ENCODE data around the gene OR51B2. TPM values are rescaled to one million over a fixed set of nuclear protein-coding genes. Genes with fewer than 3 reads are reported as not detected.

The OR51B2 gene
- total RNA-seq, 1 experiment from 2014 or later: not detected

DNA sequence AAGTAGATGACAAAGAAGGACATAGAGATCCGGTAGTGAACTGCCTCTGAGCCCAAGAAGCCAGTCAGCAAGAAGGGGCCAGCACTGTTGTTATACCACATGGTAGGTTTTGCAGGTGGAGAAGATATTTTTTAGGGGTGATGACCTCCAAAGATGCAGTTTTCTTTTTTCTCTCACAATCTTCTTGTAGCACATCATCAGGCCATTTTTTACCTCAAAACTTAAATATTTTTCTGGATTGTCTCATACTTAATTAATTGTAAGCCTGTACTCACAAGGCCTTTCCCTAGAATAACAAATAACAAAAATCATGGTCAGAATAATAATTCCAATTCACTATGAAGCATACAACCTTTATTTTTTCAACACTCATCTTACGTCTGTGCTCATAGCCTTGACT lies 22.3 kb downstream of the OR51B2 start, which contains the start of gene OR51B4:
Gene OR51B4, minus strand, starts transcription at position 101 of the 400 bp plus-strand sequence. Its CDS starts 0 bp downstream, at position 101.
- ChIA-PET CTCF (no interaction called here), POLR2A (no interaction called here)
- Histone ChIP-seq H3K27me3 (ENCODE audit: control insufficient read depth, insufficient read depth, low read length) (0 out of 2 replicates have a peak, but pooled peaks cover 3% of the 10 kb centered on the region), H3K36me3 (ENCODE audit: control insufficient read depth, insufficient read depth, low read length) (no peaks in the 10 kb centered on the region), H3K4me3 (ENCODE audit: low read depth in 2 of 2, low read length in 2 of 2) (no peak within 1 kb of the TSS), H3K4me1 (ENCODE audit: control insufficient read depth, insufficient read depth, low read length) (no peaks in the 10 kb centered on the region), H3K9me3 (ENCODE audit: control insufficient read depth, insufficient read depth, low read depth, low read length) (no peaks in the 10 kb centered on the region), H3K27ac (ENCODE audit: low read length) (no peak within 1 kb of the TSS)
- DNase-seq (ENCODE audit: low read depth, low spot score) (no peak), ATAC-seq (no peak)
- in situ Hi-C loops (cut with HindIII; ENCODE audit: low pct_unique_long_range_greater_than_20kb, low sequenced_read_pairs): no loop called here
- intact Hi-C loops (cut with micrococcal nuclease; ENCODE audit: unreplicated experiment): no loop called here
- TF ChIP-seq SIN3A (IDR thresholded peaks at IDR 0.05; ENCODE audit: borderline replicate concordance, insufficient read depth, low read depth, low read length): no peak
- no peak for TF ChIP-seq TCF7L2 (IDR thresholded peaks at IDR 0.05; ENCODE audit: low read depth, low read length)
- TF ChIP-seq POLR2AphosphoS5 (IDR thresholded peaks at IDR 0.05; ENCODE audit: low read depth, low read length): no peak
- no peak for TF ChIP-seq CTCF (IDR thresholded peaks at IDR 0.05)
- TF ChIP-seq REST (IDR thresholded peaks at IDR 0.05; ENCODE audit: insufficient read depth in 1 of 2, low read depth in 2 of 2, low read length in 1 of 2): no peak
- BruUV-seq (replicated peaks): no TSS peak

DNA sequence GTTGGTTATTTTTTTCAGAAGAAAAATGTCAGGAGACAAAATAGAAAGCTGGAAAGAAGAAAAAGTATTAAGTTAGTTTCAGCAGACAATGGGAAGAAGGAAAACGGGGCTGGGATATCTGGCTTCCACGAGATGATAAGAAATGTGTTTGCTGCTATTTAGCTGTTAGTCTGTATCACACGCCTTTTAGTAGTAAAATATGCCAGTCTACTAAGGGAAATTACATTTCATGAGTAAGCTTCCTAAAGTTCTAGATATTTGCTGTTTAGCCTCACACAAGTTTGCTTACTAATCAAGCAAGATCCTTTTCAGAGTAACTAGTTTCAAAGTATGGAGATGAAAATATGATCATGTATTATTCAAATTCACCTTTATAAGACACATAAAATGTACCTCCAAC lies 23.8 kb downstream of the OR51B2 start:
- Histone ChIP-seq H3K4me1 (ENCODE audit: control insufficient read depth, insufficient read depth, low read length) (no peaks in the 10 kb centered on the region), H3K27ac (ENCODE audit: low read length) (no peak overlapping the region), H3K27me3 (ENCODE audit: control insufficient read depth, insufficient read depth, low read length) (peaks cover 5% of the 10 kb centered on the region; the same call in 1 of the 2 replicates), H3K36me3 (ENCODE audit: control insufficient read depth, insufficient read depth, low read length) (no peaks in the 10 kb centered on the region), H3K4me3 (ENCODE audit: low read depth in 2 of 2, low read length in 2 of 2) (no peak overlapping the region), H3K9me3 (ENCODE audit: control insufficient read depth, insufficient read depth, low read depth, low read length) (no peaks in the 10 kb centered on the region)
- no peak for DNase-seq (ENCODE audit: low read depth, low spot score)
- ChIA-PET CTCF (no interaction called here), POLR2A (no interaction called here)
- BruUV-seq (replicated peaks): no TSS peak
- no peak for TF ChIP-seq CTCF (IDR thresholded peaks at IDR 0.05)
- TF ChIP-seq REST (IDR thresholded peaks at IDR 0.05; ENCODE audit: insufficient read depth in 1 of 2, low read depth in 2 of 2, low read length in 1 of 2): no peak
- TF ChIP-seq SIN3A (IDR thresholded peaks at IDR 0.05; ENCODE audit: borderline replicate concordance, insufficient read depth, low read depth, low read length): no peak
- TF ChIP-seq POLR2AphosphoS5 (IDR thresholded peaks at IDR 0.05; ENCODE audit: low read depth, low read length): no peak
- TF ChIP-seq TCF7L2 (IDR thresholded peaks at IDR 0.05; ENCODE audit: low read depth, low read length): no peak
- in situ Hi-C loops (cut with HindIII; ENCODE audit: low pct_unique_long_range_greater_than_20kb, low sequenced_read_pairs) (no loop called here), intact Hi-C loops (cut with micrococcal nuclease; ENCODE audit: unreplicated experiment) (no loop called here)
- ATAC-seq: no peak

Measured in Panc1 (cell line).